ENCODE results near the gene ATAT1. TPM values are rescaled to one million over a fixed set of nuclear protein-coding genes. Genes with fewer than 3 reads are reported as not detected.

Gene ATAT1
- total and polyA plus RNA-seq, 9 of the 15 experiments (the other 6 are each of a cell fraction or from before 2014, with no cell fraction given): 0.65 to 5.8 (median 1.6) TPM

DNA sequence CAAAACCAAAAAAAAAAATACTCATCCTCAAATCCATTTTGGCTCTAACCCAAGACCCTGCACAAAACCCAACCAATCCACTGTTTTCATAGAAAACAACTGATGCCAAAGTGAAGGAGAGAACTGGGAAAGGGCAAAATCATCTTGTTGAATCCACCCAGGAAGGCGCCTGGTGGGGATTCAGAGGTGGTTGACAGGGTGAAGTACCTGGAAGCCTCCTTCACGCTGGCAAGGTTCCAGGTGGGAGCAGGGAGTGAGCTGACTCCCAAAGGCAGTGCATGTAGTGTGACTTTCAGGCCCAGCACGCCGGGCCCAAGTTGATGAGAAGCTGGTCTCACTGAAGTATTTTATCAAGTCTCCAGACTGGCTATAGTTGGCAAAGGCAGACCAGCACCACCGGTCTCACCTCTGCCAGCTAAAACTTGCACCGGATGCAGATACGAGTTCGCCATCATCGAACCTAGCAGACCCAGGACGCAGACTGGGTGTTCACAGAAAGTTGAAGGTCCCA lies 26.2 kb upstream of the ATAT1 start (continued):
- TF ChIP-seq CTBP1 (IDR thresholded peaks at IDR 0.05; ENCODE audit: borderline replicate concordance) (no peak), ZSCAN32 (CRISPR knock-in tag; IDR thresholded peaks at IDR 0.05) (no peak), SMAD3 (CRISPR knock-in tag; conservative IDR thresholded peaks at IDR 0.05) (0 out of 2 replicates have a peak, but pooled peaks have one; percentile 16), EHMT2 (IDR thresholded peaks at IDR 0.05) (no peak), HNRNPK (IDR thresholded peaks at IDR 0.05; ENCODE audit: low read depth, low read length, poor library complexity, severe bottlenecking) (no peak), ZFP1 (CRISPR knock-in tag; IDR thresholded peaks at IDR 0.05) (no peak), CREM (IDR thresholded peaks at IDR 0.05; ENCODE audit: low read depth) (no peak)
- TF ChIP-seq, protein P1, sequence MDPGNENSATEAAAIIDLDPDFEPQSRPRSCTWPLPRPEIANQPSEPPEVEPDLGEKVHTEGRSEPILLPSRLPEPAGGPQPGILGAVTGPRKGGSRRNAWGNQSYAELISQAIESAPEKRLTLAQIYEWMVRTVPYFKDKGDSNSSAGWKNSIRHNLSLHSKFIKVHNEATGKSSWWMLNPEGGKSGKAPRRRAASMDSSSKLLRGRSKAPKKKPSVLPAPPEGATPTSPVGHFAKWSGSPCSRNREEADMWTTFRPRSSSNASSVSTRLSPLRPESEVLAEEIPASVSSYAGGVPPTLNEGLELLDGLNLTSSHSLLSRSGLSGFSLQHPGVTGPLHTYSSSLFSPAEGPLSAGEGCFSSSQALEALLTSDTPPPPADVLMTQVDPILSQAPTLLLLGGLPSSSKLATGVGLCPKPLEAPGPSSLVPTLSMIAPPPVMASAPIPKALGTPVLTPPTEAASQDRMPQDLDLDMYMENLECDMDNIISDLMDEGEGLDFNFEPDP (CRISPR knock-in tag; IDR thresholded peaks at IDR 0.05): no peak

DNA sequence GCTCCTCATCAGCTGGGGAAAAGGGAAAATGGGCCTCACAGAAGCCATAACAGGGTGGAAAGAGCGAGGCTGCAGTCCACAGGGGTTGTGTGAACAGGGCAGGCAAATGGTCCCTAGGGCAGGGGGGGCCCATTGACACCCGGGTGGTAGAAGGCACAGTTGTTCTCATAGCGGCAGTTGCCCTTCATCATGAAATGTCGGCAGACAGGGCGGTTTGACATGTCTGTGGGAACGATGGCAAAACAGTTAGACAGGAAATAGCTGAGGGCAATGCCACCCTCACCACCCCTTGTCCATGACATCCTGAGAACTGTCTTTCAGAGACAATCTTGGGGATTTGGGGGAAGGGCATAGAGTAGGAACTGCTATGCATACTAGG lies 25.2 kb upstream of the ATAT1 start:
- H3K36me3 ChIP-seq (ENCODE audit: control insufficient read depth, insufficient read depth, low read length): peaks cover 76% of the 10 kb centered on the region
- ATAC-seq (no peak), FAIRE-seq (no peak), DNase-seq (ENCODE audit: extremely low read depth in 1 of 4, low spot score in 3 of 4) (no peak)
- peaks cover 7% of the 10 kb centered on the region; the same call in 1 of the 2 replicates for H4K20me1 ChIP-seq (replicated peaks; ENCODE audit: control insufficient read depth, insufficient read depth, low read length)
- in situ Hi-C loops (cut with MboI) (no loop called here), intact Hi-C loops (cut with micrococcal nuclease) (no loop called here)
- peaks cover 3% of the 10 kb centered on the region; the same call in 1 of the 3 replicates for H3K79me2 ChIP-seq (ENCODE audit: control insufficient read depth, insufficient read depth, low read length)
- no peak overlapping the region for H3K4me2 ChIP-seq (ENCODE audit: insufficient read depth, low read length)
- H3K9me3 ChIP-seq (replicated peaks; ENCODE audit: control insufficient read depth, insufficient read depth, low read depth, low read length): no peaks in the 10 kb centered on the region
- no peaks in the 10 kb centered on the region for H3K27me3 ChIP-seq (ENCODE audit: control insufficient read depth in 2 of 2, insufficient read depth in 2 of 2, low read length in 2 of 2)
- 90% methylated on average over 6 of the region's 6 CpGs for WGBS (ENCODE audit: insufficient coverage, low coverage, missing lambda C conversion rate)
- no peak overlapping the region for H2AFZ ChIP-seq (ENCODE audit: low read depth, low read length)
- no peak overlapping the region; a peak in 1 of 4 replicates for H3K9ac ChIP-seq (ENCODE audit: insufficient read depth in 1 of 2, low read depth in 2 of 2, low read length in 2 of 2)
- H3K4me1 ChIP-seq (replicated peaks in 1 of 2; ENCODE audit: control insufficient read depth in 2 of 2, insufficient read depth in 2 of 2, low read length in 2 of 2): peaks cover 4 to 11% of the 10 kb centered on the region in 2 experiments; a peak in 4 of 5 replicates
- H3K4me3 ChIP-seq: no peak overlapping the region
- ChIA-PET POLR2A (interaction anchor here (0.9 to 13.5 kb wide), 5 partner anchors 9 to 32 kb away, joined by 3 to 310 read pairs (median 36); no protein-coding TSS in a partner anchor), CTCF (ENCODE audit: low intra/inter-chr PET ratio) (no interaction called here)
- H3K9me1 ChIP-seq (ENCODE audit: control insufficient read depth, insufficient read depth, low read length): no peaks in the 10 kb centered on the region
- no peak overlapping the region for H3K27ac ChIP-seq (ENCODE audit: extremely low read depth, low read depth, low read length)
- BruUV-seq (replicated peaks): no TSS peak
- TF ChIP-seq KDM1A (IDR thresholded peaks at IDR 0.05): no peak
- no peak for TF ChIP-seq MEF2D (tag; conservative IDR thresholded peaks at IDR 0.05; ENCODE audit: low read depth)
- no peak for TF ChIP-seq SRSF3 (IDR thresholded peaks at IDR 0.05; ENCODE audit: insufficient read depth, low read length)
- no peak for TF ChIP-seq MXI1 (IDR thresholded peaks at IDR 0.05; ENCODE audit: low read depth, low read length)
- TF ChIP-seq EP300 (IDR thresholded peaks at IDR 0.05; ENCODE audit: low read length): no peak
- TF ChIP-seq ZNF263 (CRISPR knock-in tag; IDR thresholded peaks at IDR 0.05; ENCODE audit: borderline replicate concordance): no peak
- TF ChIP-seq ZKSCAN1 (IDR thresholded peaks at IDR 0.05; ENCODE audit: low read depth, low read length): no peak
- TF ChIP-seq POLR2B (IDR thresholded peaks at IDR 0.05; ENCODE audit: low read depth, partially characterized antibody): no peak
- TF ChIP-seq NCOR1 (IDR thresholded peaks at IDR 0.05): no peak
- TF ChIP-seq, protein P2, sequence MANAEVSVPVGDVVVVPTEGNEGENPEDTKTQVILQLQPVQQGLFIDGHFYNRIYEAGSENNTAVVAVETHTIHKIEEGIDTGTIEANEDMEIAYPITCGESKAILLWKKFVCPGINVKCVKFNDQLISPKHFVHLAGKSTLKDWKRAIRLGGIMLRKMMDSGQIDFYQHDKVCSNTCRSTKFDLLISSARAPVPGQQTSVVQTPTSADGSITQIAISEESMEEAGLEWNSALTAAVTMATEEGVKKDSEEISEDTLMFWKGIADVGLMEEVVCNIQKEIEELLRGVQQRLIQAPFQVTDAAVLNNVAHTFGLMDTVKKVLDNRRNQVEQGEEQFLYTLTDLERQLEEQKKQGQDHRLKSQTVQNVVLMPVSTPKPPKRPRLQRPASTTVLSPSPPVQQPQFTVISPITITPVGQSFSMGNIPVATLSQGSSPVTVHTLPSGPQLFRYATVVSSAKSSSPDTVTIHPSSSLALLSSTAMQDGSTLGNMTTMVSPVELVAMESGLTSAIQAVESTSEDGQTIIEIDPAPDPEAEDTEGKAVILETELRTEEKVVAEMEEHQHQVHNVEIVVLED (CRISPR knock-in tag; IDR thresholded peaks at IDR 0.05): no peak
- no peak for TF ChIP-seq EZH2 (IDR thresholded peaks at IDR 0.05; ENCODE audit: borderline replicate concordance, low read depth, low read length)
- no peak for TF ChIP-seq CBX2 (IDR thresholded peaks at IDR 0.05; ENCODE audit: insufficient read depth, low read length, poor library complexity, severe bottlenecking)
- no peak for TF ChIP-seq ARID1B (IDR thresholded peaks at IDR 0.05)
- TF ChIP-seq, protein P3, sequence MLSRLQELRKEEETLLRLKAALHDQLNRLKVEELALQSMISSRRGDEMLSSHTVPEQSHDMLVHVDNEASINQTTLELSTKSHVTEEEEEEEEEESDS (CRISPR knock-in tag; IDR thresholded peaks at IDR 0.05): no peak

All from K562 (cell line).